Measurements from ENCODE around the gene TAGAP. TPM values are rescaled to one million over a fixed set of nuclear protein-coding genes. Genes with fewer than 3 reads are reported as not detected.

The TAGAP gene
- total RNA-seq (330 TPM), polyA plus RNA-seq (100 to 1,000 TPM; 105 to 191 (median 161) TPM)

GRCh38 chr6:159044899-159045727 is at the start of gene TAGAP:
TSS of gene TAGAP (minus strand) at chr6:159044991. CDS start at chr6:159044146, 845 bp downstream.
- Mint-ChIP-seq H3K9me3 (peaks cover 0 to 4% (median 0%) of the 10 kb centered on the region in 7 donors), H3K4me1 (peaks cover 0 to 55% (median 35%) of the 10 kb centered on the region in 4 donors), H3K27ac (peak within 1 kb of the TSS; percentile 98 to 100 (median 99)), H3K27me3 (no peaks in the 10 kb centered on the region), H3K4me3 (peak within 1 kb of the TSS; percentile 93 to 100 (median 98)), H3K36me3 (peaks cover 43% of the 10 kb centered on the region)
- no peaks in the 10 kb centered on the region for H3K9me3 ChIP-seq (ENCODE audit: control insufficient read depth in 2 of 2, low read length in 2 of 2)
- no peaks in the 10 kb centered on the region for H3K27me3 ChIP-seq (ENCODE audit: control insufficient read depth, insufficient read depth, low read length)
- DNase-seq (peak; percentile 85 to 95 (median 88)), ATAC-seq (ENCODE audit: low read depth in 2 of 2) (peak; percentile 80 to 81)
- peak within 1 kb of the TSS; percentile 93 for H3K27ac ChIP-seq (ENCODE audit: insufficient read depth, low read length, poor library complexity, severe bottlenecking)
- H3K4me3 ChIP-seq (ENCODE audit: low read depth, low read length), result peak within 1 kb of the TSS; percentile 100
- peaks cover 43% of the 10 kb centered on the region for H3K4me1 ChIP-seq (ENCODE audit: control insufficient read depth, insufficient read depth, low read length, poor library complexity, severe bottlenecking)
- peaks cover 35% of the 10 kb centered on the region for H3K36me3 ChIP-seq (ENCODE audit: control insufficient read depth, insufficient read depth, low read length)

GRCh38 chr6:159093609-159094443 is 49.0 kb upstream of the TAGAP start:
- Mint-ChIP-seq H3K4me1 (peaks cover 11 to 48% (median 29%) of the 10 kb centered on the region in 4 donors), H3K27me3 (no peaks in the 10 kb centered on the region), H3K9me3 (no peaks in the 10 kb centered on the region), H3K27ac (peak overlapping the region; percentile 83 to 94 (median 87)), H3K36me3 (no peaks in the 10 kb centered on the region), H3K4me3 (peak overlapping the region in 2 of 4 donors; percentile 48 to 67)
- Histone ChIP-seq H3K36me3 (ENCODE audit: control insufficient read depth, insufficient read depth, low read length) (no peaks in the 10 kb centered on the region), H3K27ac (ENCODE audit: insufficient read depth, low read length, poor library complexity, severe bottlenecking) (no peak overlapping the region), H3K9me3 (ENCODE audit: control insufficient read depth in 2 of 2, low read length in 2 of 2) (no peaks in the 10 kb centered on the region), H3K27me3 (ENCODE audit: control insufficient read depth, insufficient read depth, low read length) (no peaks in the 10 kb centered on the region), H3K4me1 (ENCODE audit: control insufficient read depth, insufficient read depth, low read length, poor library complexity, severe bottlenecking) (peaks cover 27% of the 10 kb centered on the region), H3K4me3 (ENCODE audit: low read depth, low read length) (no peak overlapping the region)
- peak in 1 of 3 donors; percentile 91 for DNase-seq
- peak; percentile 20 to 39 for ATAC-seq (ENCODE audit: low read depth in 2 of 2)

GRCh38 chr6:159092631-159093030 is 47.8 kb upstream of the TAGAP start:
- no peak for DNase-seq
- peak overlapping the region in 1 of 3 donors; percentile 64 for H3K27ac Mint-ChIP-seq
- H3K4me3 Mint-ChIP-seq, result no peak overlapping the region

GRCh38 chr6:159090530-159091480 is 46.0 kb upstream of the TAGAP start:
- Mint-ChIP-seq H3K27ac (peak overlapping the region in 2 of 3 donors; percentile 1 to 13), H3K4me3 (no peak overlapping the region), H3K4me1 (peaks cover 6 to 28% (median 19%) of the 10 kb centered on the region in 4 donors), H3K27me3 (no peaks in the 10 kb centered on the region), H3K9me3 (no peaks in the 10 kb centered on the region), H3K36me3 (no peaks in the 10 kb centered on the region)
- no peak overlapping the region for H3K4me3 ChIP-seq (ENCODE audit: low read depth, low read length)
- ATAC-seq (ENCODE audit: low read depth in 2 of 2), result no peak
- DNase-seq, result no peak
- peaks cover 15% of the 10 kb centered on the region for H3K4me1 ChIP-seq (ENCODE audit: control insufficient read depth, insufficient read depth, low read length, poor library complexity, severe bottlenecking)
- no peaks in the 10 kb centered on the region for H3K9me3 ChIP-seq (ENCODE audit: control insufficient read depth in 2 of 2, low read length in 2 of 2)
- H3K27ac ChIP-seq (ENCODE audit: insufficient read depth, low read length, poor library complexity, severe bottlenecking), result no peak overlapping the region
- no peaks in the 10 kb centered on the region for H3K27me3 ChIP-seq (ENCODE audit: control insufficient read depth, insufficient read depth, low read length)
- no peaks in the 10 kb centered on the region for H3K36me3 ChIP-seq (ENCODE audit: control insufficient read depth, insufficient read depth, low read length)

More at GRCh38 chr6:159092631-159093030, 47.8 kb upstream of the TAGAP start:
- no peak for ATAC-seq (ENCODE audit: low read depth in 2 of 2)
- no peaks in the 10 kb centered on the region for H3K27me3 Mint-ChIP-seq
- H3K36me3 Mint-ChIP-seq, result no peaks in the 10 kb centered on the region
- Histone ChIP-seq H3K27ac (ENCODE audit: insufficient read depth, low read length, poor library complexity, severe bottlenecking) (no peak overlapping the region), H3K4me3 (ENCODE audit: low read depth, low read length) (no peak overlapping the region), H3K4me1 (ENCODE audit: control insufficient read depth, insufficient read depth, low read length, poor library complexity, severe bottlenecking) (peaks cover 15% of the 10 kb centered on the region), H3K27me3 (ENCODE audit: control insufficient read depth, insufficient read depth, low read length) (no peaks in the 10 kb centered on the region), H3K9me3 (ENCODE audit: control insufficient read depth in 2 of 2, low read length in 2 of 2) (no peaks in the 10 kb centered on the region), H3K36me3 (ENCODE audit: control insufficient read depth, insufficient read depth, low read length) (no peaks in the 10 kb centered on the region)
- no peaks in the 10 kb centered on the region for H3K9me3 Mint-ChIP-seq
- H3K4me1 Mint-ChIP-seq, result peaks cover 6 to 37% (median 22%) of the 10 kb centered on the region in 4 donors

GRCh38 chr6:159089909-159090308 is 45.1 kb upstream of the TAGAP start:
- Mint-ChIP-seq H3K36me3 (no peaks in the 10 kb centered on the region), H3K27me3 (no peaks in the 10 kb centered on the region), H3K9me3 (no peaks in the 10 kb centered on the region), H3K4me3 (no peak overlapping the region), H3K27ac (peak overlapping the region in 1 of 3 donors; percentile 34), H3K4me1 (peaks cover 6 to 19% (median 15%) of the 10 kb centered on the region in 4 donors)
- DNase-seq (no peak), ATAC-seq (ENCODE audit: low read depth in 2 of 2) (no peak)
- no peaks in the 10 kb centered on the region for H3K27me3 ChIP-seq (ENCODE audit: control insufficient read depth, insufficient read depth, low read length)
- no peak overlapping the region for H3K4me3 ChIP-seq (ENCODE audit: low read depth, low read length)
- H3K36me3 ChIP-seq (ENCODE audit: control insufficient read depth, insufficient read depth, low read length), result no peaks in the 10 kb centered on the region
- H3K9me3 ChIP-seq (ENCODE audit: control insufficient read depth in 2 of 2, low read length in 2 of 2), result no peaks in the 10 kb centered on the region
- H3K27ac ChIP-seq (ENCODE audit: insufficient read depth, low read length, poor library complexity, severe bottlenecking), result no peak overlapping the region
- H3K4me1 ChIP-seq (ENCODE audit: control insufficient read depth, insufficient read depth, low read length, poor library complexity, severe bottlenecking), result peaks cover 14% of the 10 kb centered on the region

- Histone ChIP-seq H3K9me3 (ENCODE audit: control insufficient read depth in 2 of 2, low read length in 2 of 2) (no peaks in the 10 kb centered on the region), H3K27me3 (ENCODE audit: control insufficient read depth, insufficient read depth, low read length) (no peaks in the 10 kb centered on the region), H3K4me1 (ENCODE audit: control insufficient read depth, insufficient read depth, low read length, poor library complexity, severe bottlenecking) (peaks cover 10% of the 10 kb centered on the region), H3K36me3 (ENCODE audit: control insufficient read depth, insufficient read depth, low read length) (no peaks in the 10 kb centered on the region), H3K4me3 (ENCODE audit: low read depth, low read length) (no peak overlapping the region), H3K27ac (ENCODE audit: insufficient read depth, low read length, poor library complexity, severe bottlenecking) (no peak overlapping the region)
- no peaks in the 10 kb centered on the region for H3K9me3 Mint-ChIP-seq
- no peaks in the 10 kb centered on the region for H3K36me3 Mint-ChIP-seq
- H3K4me3 Mint-ChIP-seq, result no peak overlapping the region
- no peak for ATAC-seq (ENCODE audit: low read depth in 2 of 2)
- peaks cover 6 to 14% (median 11%) of the 10 kb centered on the region in 4 donors for H3K4me1 Mint-ChIP-seq
- DNase-seq, result no peak
- H3K27ac Mint-ChIP-seq, result peak overlapping the region in 1 of 3 donors; percentile 34
- no peaks in the 10 kb centered on the region for H3K27me3 Mint-ChIP-seq
These were observed 44.7 kb upstream of the TAGAP start for GRCh38 chr6:159089443-159089842.

All from CD4-positive, CD25-positive, alpha-beta regulatory T cell (primary cell).